Heart left ventricle (tissue), 16 donors: Measurements from ENCODE around the gene FAM199X. TPM values are rescaled to one million over a fixed set of nuclear protein-coding genes. Genes with fewer than 3 reads are reported as not detected.

Experiments used
- ATAC-seq, 4 donors: fragments of 200-7000 bp; cut with Tn5 transposase; one replicate each; pipeline ENCODE4 v1.9.1; 2020 to 2022; ENCODE audit warnings: moderate library complexity in 4 of 4, mild to moderate bottlenecking in 3 of 4, moderate number of reproducible peaks in 1 of 4
- DNase-seq, 5 donors: peaks; one replicate each; pipeline ENCODE4 v3.0.0-alpha.2; 2020
- H3K27ac ChIP-seq, 12 donors: fragments of 200-600 bp; sonication (generic) in 4 of 12; one replicate each; pipeline versions ENCODE4 v1.5.0 to v1.8.0; 2016 to 2022; ENCODE audit warnings: mild to moderate bottlenecking in 2 of 12
- H3K27me3 ChIP-seq, 9 donors: fragments of 200-600 bp; sonication (generic) in 2 of 9; one replicate each; pipeline versions ENCODE4 v1.5.1 to v1.8.0; 2016 to 2022; ENCODE audit warnings: mild to moderate bottlenecking in 3 of 9
- H3K36me3 ChIP-seq, 9 donors: fragments of 200-600 bp; sonication (generic) in 2 of 9; one replicate each; pipeline versions ENCODE4 v1.5.0 to v1.8.0; 2018 to 2022; ENCODE audit warnings: mild to moderate bottlenecking in 2 of 9
- H3K4me1 ChIP-seq, 12 donors: fragments of 200-600 bp; sonication (generic) in 4 of 12; one replicate each; pipeline versions ENCODE4 v1.5.0 to v1.8.0; 2016 to 2022; ENCODE audit warnings: mild to moderate bottlenecking in 3 of 12
- H3K4me3 ChIP-seq, 12 donors: fragments of 200-600 bp; sonication (generic) in 4 of 12; one replicate each; pipeline versions ENCODE4 v1.5.0 to v1.8.0; 2017 to 2022; ENCODE audit warnings: mild to moderate bottlenecking in 9 of 12, moderate library complexity in 4 of 12
- H3K9me3 ChIP-seq, 12 donors: fragments of 200-600 bp; sonication (generic) in 4 of 12; one replicate each; pipeline versions ENCODE4 v1.5.0 to v1.8.0; 2016 to 2022; ENCODE audit warnings: mild to moderate bottlenecking in 1 of 12
- POLR2A ChIP-seq, 2 donors: fragments of 450-650 bp; IDR thresholded peaks; one replicate each; pipeline ENCODE4 v1.6.1; 2017; ENCODE audit warnings: antibody characterized with exemption in 2 of 2, mild to moderate bottlenecking in 2 of 2, moderate library complexity in 2 of 2
- WGBS, 4 donors: extraction: QIAGEN DNeasy Blood & Tissue Kit in 2 of 4; methylation state at CpG; one replicate each; pipeline versions ENCODE4 v1.1.5 to v1.1.7; 2013 to 2018; 5-methylcytosine and 5-hydroxymethylcytosine counted together
- intact Hi-C, 10 donors: fragments of 100-400 bp; cut with DNase I; formaldehyde crosslinking; loops; one replicate each; pipeline versions ENCODE4 v1.11.1 to v1.14.2; 2022
- polyA plus RNA-seq, 2 donors: library from polyadenylated mRNA; stranded (reverse); fragments of 200-250 nt; gene quantifications; one replicate each; pipeline ENCODE4 v1.2.3, GENCODE V29; 2013
- total RNA-seq, 9 donors: library from RNA; depleted of rRNA in 2 of 9; stranded (reverse); fragments of >200 nt in 2 of 9; fragmentation: NEBNext Ultra II Directional in 3 of 9; extraction: Animal tissue kit (Norgen Biotek cat#: 25700) in 3 of 9; gene quantifications; one replicate each; pipeline versions ENCODE4 v1.1.0 to v1.2.4, GENCODE V29; 2016 to 2023
- TF ChIP-seq, protein P1 (sequence below), 12 donors: fragments of 200-600 bp; sonication (generic) in 4 of 12; IDR thresholded peaks; one replicate each; pipeline versions ENCODE4 v1.5.0 to v1.8.0; 2018 to 2022; ENCODE audit warnings: antibody characterized with exemption in 12 of 12, mild to moderate bottlenecking in 5 of 12
- donor health status: ischemic (EF 13 %, LVEDD 7.1; RV severe dilation, severe dysfunction).
- donor health status: healthy with polysubstance abuse.
- donor health status: DM: no; HTN: yes; CAD: no.
- donor health status: DM: no; HTN: no; CAD: no.
- donor health status: ischemic (EF 25% LVEDD 6.9; RV normal size, moderate dysfunction).
- donor health status: ischemic (EF 25% LVEDD 5.7; RV mildly dilated, moderate dysfunction).
- donor health status: healthy.
- donor health status: DM: yes; HTN: yes; CAD: no.
- donor health status: ischemic (EF 35%, LVEDD 5.7; RV mildly dilated, moderate dysfunction).
- donor health status: nonischemic (EF 11% LVEDD 7.7; RV severe dilation, severe dysfunction).
- donor health status: DM: yes; HTN: yes; CAD: no.
- donor health status: PGD.
- donor health status: ischemic (EF 29% LVEDD 5.4; RV normal size, mild dysfunction).
- donor health status: nonischemic (EF 23%, LVEDD 6.1; RV moderate dilation, normal function).

Gene FAM199X
- total and polyA plus RNA-seq, 11 donors, result 5.0 to 13.9 (median 11.0) TPM

DNA sequence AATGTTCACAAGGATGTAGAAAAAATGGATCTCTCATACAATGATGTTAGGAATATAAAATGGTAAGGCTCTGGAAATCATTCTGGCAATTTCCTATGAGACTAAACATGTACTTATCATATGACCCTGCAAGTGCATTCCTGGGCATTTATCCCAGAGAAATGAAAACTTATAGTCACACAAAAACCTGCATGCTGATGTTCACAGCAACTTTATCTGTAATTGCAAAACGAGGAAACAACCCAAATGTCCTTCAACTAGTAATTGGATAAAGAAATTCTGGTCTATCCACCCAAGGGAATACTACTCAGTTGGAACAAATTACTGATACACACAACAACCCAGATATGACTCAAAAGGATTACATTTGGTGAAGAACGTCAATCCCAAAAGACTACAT, 39.4 kb upstream of the FAM199X start:
- Histone ChIP-seq H3K4me1 (peaks cover 0 to 4% (median 0%) of the 10 kb centered on the region in 12 donors), H3K27me3 (peaks cover 0 to 10% (median 0%) of the 10 kb centered on the region in 9 donors), H3K9me3 (no peaks in the 10 kb centered on the region), H3K36me3 (peaks cover 0 to 39% (median 6%) of the 10 kb centered on the region in 9 donors), H3K27ac (no peak overlapping the region), H3K4me3 (no peak overlapping the region)
- intact Hi-C loops, result loop anchor here in 1 of 10 donors (5.0 kb wide), 1 partner anchor 115 kb away; the partner anchor contains the start of gene H2BW1
- no peak for ATAC-seq
- no peak for DNase-seq
- TF ChIP-seq, protein P1, sequence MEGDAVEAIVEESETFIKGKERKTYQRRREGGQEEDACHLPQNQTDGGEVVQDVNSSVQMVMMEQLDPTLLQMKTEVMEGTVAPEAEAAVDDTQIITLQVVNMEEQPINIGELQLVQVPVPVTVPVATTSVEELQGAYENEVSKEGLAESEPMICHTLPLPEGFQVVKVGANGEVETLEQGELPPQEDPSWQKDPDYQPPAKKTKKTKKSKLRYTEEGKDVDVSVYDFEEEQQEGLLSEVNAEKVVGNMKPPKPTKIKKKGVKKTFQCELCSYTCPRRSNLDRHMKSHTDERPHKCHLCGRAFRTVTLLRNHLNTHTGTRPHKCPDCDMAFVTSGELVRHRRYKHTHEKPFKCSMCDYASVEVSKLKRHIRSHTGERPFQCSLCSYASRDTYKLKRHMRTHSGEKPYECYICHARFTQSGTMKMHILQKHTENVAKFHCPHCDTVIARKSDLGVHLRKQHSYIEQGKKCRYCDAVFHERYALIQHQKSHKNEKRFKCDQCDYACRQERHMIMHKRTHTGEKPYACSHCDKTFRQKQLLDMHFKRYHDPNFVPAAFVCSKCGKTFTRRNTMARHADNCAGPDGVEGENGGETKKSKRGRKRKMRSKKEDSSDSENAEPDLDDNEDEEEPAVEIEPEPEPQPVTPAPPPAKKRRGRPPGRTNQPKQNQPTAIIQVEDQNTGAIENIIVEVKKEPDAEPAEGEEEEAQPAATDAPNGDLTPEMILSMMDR (IDR thresholded peaks at IDR 0.05), result no peak
- TF ChIP-seq POLR2A (IDR thresholded peaks at IDR 0.05), result no peak
- 36 to 55% (median 48%) methylated on average over 2 of the region's 2 CpGs for WGBS, 4 donors

DNA sequence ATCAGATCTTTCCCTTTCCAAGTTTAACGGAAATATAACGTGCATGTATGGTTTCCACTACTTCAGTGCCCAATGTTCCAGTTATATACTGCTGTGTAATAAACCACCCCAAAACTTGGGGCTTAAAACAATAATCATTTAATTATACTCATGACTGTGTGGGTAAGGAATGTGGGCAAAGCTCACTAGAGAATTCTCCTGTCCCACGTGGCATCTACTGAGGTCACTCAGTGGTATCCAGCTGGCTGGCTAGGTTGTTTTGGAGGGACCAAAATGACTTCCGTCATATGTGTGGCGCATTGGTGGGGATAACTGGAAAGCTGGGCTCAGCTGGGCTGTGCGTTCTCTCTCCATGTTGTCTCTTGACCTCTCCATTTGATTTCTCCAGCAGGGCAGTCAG, 35.4 kb upstream of the FAM199X start:
- no peak overlapping the region for H3K4me3 ChIP-seq
- TF ChIP-seq, protein P1 (IDR thresholded peaks at IDR 0.05), result no peak
- TF ChIP-seq POLR2A (IDR thresholded peaks at IDR 0.05), result no peak
- H3K4me1 ChIP-seq, result peaks cover 0 to 5% (median 2%) of the 10 kb centered on the region in 12 donors
- H3K27ac ChIP-seq, result no peak overlapping the region
- no peak for DNase-seq
- no peak for ATAC-seq
- peaks cover 0 to 13% (median 0%) of the 10 kb centered on the region in 9 donors for H3K27me3 ChIP-seq
- H3K9me3 ChIP-seq, result no peaks in the 10 kb centered on the region
- peaks cover 0 to 34% (median 6%) of the 10 kb centered on the region in 9 donors for H3K36me3 ChIP-seq
- 71 to 91% (median 79%) methylated on average over 6 of the region's 6 CpGs for WGBS, 4 donors
- intact Hi-C loops, result loop anchor here in 3 of 10 donors (10.0 kb wide), 2 partner anchors 286 to 596 kb away; no protein-coding TSS in a partner anchor

DNA sequence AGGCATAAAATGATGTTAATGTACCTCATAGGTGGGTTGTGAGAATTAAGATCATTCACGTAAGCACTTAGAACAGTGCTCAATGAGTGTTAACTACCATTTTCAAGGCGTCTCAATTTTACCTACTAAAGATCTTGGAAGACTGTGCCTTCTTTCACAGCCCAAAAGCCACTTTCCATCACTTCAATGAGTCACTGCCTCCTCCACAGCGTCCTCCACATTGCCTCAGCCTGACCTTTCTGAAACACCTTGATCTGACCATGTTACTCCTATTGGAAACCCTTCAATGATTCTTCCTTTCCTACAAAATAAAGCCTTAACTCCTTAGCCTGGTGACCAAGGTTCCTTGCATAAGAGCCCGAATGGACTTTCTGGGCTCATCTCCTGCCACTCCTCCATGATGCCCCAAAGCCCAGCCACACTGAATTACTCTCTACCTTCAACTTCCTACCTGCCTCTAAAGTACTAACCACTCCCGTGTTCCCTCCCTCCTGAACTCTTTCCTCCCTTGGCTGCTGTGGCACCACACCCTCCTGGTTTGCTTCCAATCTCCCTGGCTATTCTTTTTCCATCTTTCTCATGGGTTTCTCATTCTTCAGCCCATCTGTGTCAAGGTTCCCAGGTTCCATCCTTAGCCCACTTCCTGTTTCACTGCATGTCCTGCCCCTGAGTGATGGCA, 31.5 kb upstream of the FAM199X start:
- no peaks in the 10 kb centered on the region for H3K9me3 ChIP-seq
- ATAC-seq (no peak), DNase-seq (no peak)
- TF ChIP-seq POLR2A (IDR thresholded peaks at IDR 0.05), result no peak
- TF ChIP-seq, protein P1 (IDR thresholded peaks at IDR 0.05), result no peak
- WGBS, 4 donors, result 66 to 93% (median 83%) methylated on average over 5 of the region's 5 CpGs
- H3K27ac ChIP-seq, result no peak overlapping the region
- H3K27me3 ChIP-seq, result peaks cover 0 to 7% (median 0%) of the 10 kb centered on the region in 9 donors
- peaks cover 0 to 11% (median 2%) of the 10 kb centered on the region in 12 donors for H3K4me1 ChIP-seq
- intact Hi-C loops, result loop anchor here in 4 of 10 donors (2.0 to 10.0 kb wide), 4 partner anchors 36 to 600 kb away; no protein-coding TSS in a partner anchor
- peaks cover 0 to 14% (median 6%) of the 10 kb centered on the region in 9 donors for H3K36me3 ChIP-seq
- no peak overlapping the region for H3K4me3 ChIP-seq

DNA sequence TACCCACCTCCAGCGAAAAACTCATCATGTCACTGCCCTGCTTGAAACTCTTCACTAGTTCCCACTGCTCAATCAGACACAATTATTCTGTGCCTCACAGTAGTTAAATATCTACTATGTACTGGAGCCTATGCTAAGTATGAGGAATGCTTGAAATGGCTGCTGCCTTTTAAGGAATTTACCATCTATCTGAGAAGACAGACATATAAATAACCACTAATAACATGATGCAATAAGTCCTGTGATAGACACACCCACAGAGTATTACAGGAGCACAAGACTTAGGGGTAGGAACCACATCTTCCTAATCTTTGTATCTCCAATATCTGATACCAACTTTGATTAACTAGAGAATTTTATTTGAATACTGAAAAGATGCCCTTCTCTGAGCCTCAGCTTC, 30.6 kb upstream of the FAM199X start:
- 64 to 97% (median 95%) methylated on average over 1 of the region's 1 CpG for WGBS, 4 donors
- DNase-seq (no peak), ATAC-seq (no peak)
- intact Hi-C loops, result loop anchor here in 7 of 10 donors (1.0 to 10.0 kb wide), 5 partner anchors 37 to 601 kb away; no protein-coding TSS in a partner anchor
- Histone ChIP-seq H3K27ac (no peak overlapping the region), H3K4me3 (peak overlapping the region in 6 of 12 donors; percentile 44 to 59 (median 55)), H3K27me3 (peaks cover 0 to 7% (median 0%) of the 10 kb centered on the region in 9 donors), H3K36me3 (peaks cover 0 to 5% (median 0%) of the 10 kb centered on the region in 9 donors), H3K9me3 (no peaks in the 10 kb centered on the region), H3K4me1 (peaks cover 0 to 11% (median 2%) of the 10 kb centered on the region in 12 donors)
- TF ChIP-seq, protein P1 (IDR thresholded peaks at IDR 0.05), result no peak
- TF ChIP-seq POLR2A (IDR thresholded peaks at IDR 0.05), result no peak
